ENCODE measurements around the gene IGLON5.

GRCh38 chr19:51305479-51305878 lies 6.0 kb upstream of the IGLON5 start:
- TF ChIP-seq CTCF (IDR thresholded peaks at IDR 0.05) = no peak
- no peak for TF ChIP-seq POLR2A (IDR thresholded peaks at IDR 0.05)

Data from prostate gland (tissue), 2 donors.